ENCODE measurements around the gene MYL6B. TPM values are rescaled to one million over a fixed set of nuclear protein-coding genes. Genes with fewer than 3 reads are reported as not detected.

The MYL6B gene
- total RNA-seq, 2 donors from 2014 or later = 99.7 to 112 TPM

- H3K27ac Mint-ChIP-seq = no peak overlapping the region
- ATAC-seq = no peak
- no peaks in the 10 kb centered on the region for H3K9me3 Mint-ChIP-seq
- no peak for DNase-seq (ENCODE audit: low spot score in 2 of 2)
- H3K36me3 Mint-ChIP-seq = no peaks in the 10 kb centered on the region
Observed at GRCh38 chr12:56205445-56205844, 53.1 kb downstream of the MYL6B start.

GRCh38 chr12:56206452-56207166 is 54.2 kb downstream of the MYL6B start:
- DNase-seq (ENCODE audit: low spot score in 2 of 2) = peak in 1 of 2 donors; percentile 53
- H3K36me3 Mint-ChIP-seq = no peaks in the 10 kb centered on the region
- H3K9me3 Mint-ChIP-seq = no peaks in the 10 kb centered on the region
- peak; percentile 71 to 75 for ATAC-seq
- H3K27ac Mint-ChIP-seq = peak overlapping the region; percentile 32 to 52

Other genes starting within 250 kb of the MYL6B start
- gene PYM1, start 224.7 kb upstream of the MYL6B start, total RNA-seq = 10 to 100 TPM; 18.9 to 32.9 TPM
- 100 to 1,000 TPM; 386 to 441 TPM for gene DGKA, start 221.4 kb upstream of the MYL6B start, total RNA-seq
- 1 to 10 TPM; 1.2 to 5.6 TPM for gene PMEL, start 186.5 kb upstream of the MYL6B start, total RNA-seq
- gene CDK2, start 185.8 kb upstream of the MYL6B start, total RNA-seq = 100 to 1,000 TPM; 116 to 144 TPM
- 10 to 100 TPM; 43.1 to 51.8 TPM for gene RAB5B, start 178.5 kb upstream of the MYL6B start, total RNA-seq
- 10 to 100 TPM in 1 of 2 donors, 1 to 10 TPM in 1; 5.7 to 15.5 TPM for gene SUOX, start 155.3 kb upstream of the MYL6B start, total RNA-seq
- gene IKZF4, start 131.5 kb upstream of the MYL6B start, total RNA-seq = 10 to 100 TPM; 17.0 to 19.5 TPM
- gene RPS26, start 110.7 kb upstream of the MYL6B start, total RNA-seq = 10 to 100 TPM; 47.4 to 49.0 TPM
- gene ERBB3, start 72.4 kb upstream of the MYL6B start, total RNA-seq = under 1 TPM; 0.25 to 0.34 TPM
- gene PA2G4, start 48.0 kb upstream of the MYL6B start, total RNA-seq = 100 to 1,000 TPM; 224 to 356 TPM
- gene RPL41, start 36.0 kb upstream of the MYL6B start, total RNA-seq = 1,000 to 10,000 TPM; 5,050 to 5,339 TPM
- 10 to 100 TPM in 1 of 2 donors, 1 to 10 TPM in 1; 7.1 to 15.0 TPM for gene ZC3H10, start 34.3 kb upstream of the MYL6B start, total RNA-seq
- gene ESYT1, start 24.3 kb upstream of the MYL6B start, total RNA-seq = 100 to 1,000 TPM; 159 to 197 TPM
- gene MYL6, start 5.8 kb downstream of the MYL6B start, total RNA-seq = 1,000 to 10,000 TPM; 1,014 to 1,193 TPM
- 100 to 1,000 TPM; 101 to 123 TPM for gene SMARCC2, start 36.9 kb downstream of the MYL6B start, total RNA-seq
- 10 to 100 TPM; 33.4 to 39.0 TPM for gene RNF41, start 69.3 kb downstream of the MYL6B start, total RNA-seq
- 10 to 100 TPM; 60.7 to 90.5 TPM for gene NABP2, start 71.8 kb downstream of the MYL6B start, total RNA-seq
- 1 to 10 TPM in 1 of 2 donors, under 1 TPM in 1; 0.51 to 2.0 TPM for gene SLC39A5, start 77.5 kb downstream of the MYL6B start, total RNA-seq
- gene ANKRD52, start 105.8 kb downstream of the MYL6B start, total RNA-seq = 10 to 100 TPM; 26.4 to 35.8 TPM
- gene COQ10A, start 114.4 kb downstream of the MYL6B start, total RNA-seq = 1 to 10 TPM; 5.2 to 6.3 TPM
- gene CS, start 147.7 kb downstream of the MYL6B start, total RNA-seq = 100 to 1,000 TPM; 319 to 351 TPM
- gene CNPY2, start 163.4 kb downstream of the MYL6B start, total RNA-seq = 100 to 1,000 TPM in 1 of 2 donors, 10 to 100 TPM in 1; 58.2 to 112 TPM
- gene PAN2, start 181.4 kb downstream of the MYL6B start, total RNA-seq = 10 to 100 TPM; 54.0 to 71.4 TPM
- 10 to 100 TPM in 1 of 2 donors, 1 to 10 TPM in 1; 9.6 to 20.9 TPM for gene IL23A, start 186.3 kb downstream of the MYL6B start, total RNA-seq
- 100 to 1,000 TPM; 170 to 172 TPM for gene STAT2, start 207.5 kb downstream of the MYL6B start, total RNA-seq
- gene APOF, start 210.3 kb downstream of the MYL6B start, total RNA-seq = not detected

Data from activated naive CD4-positive, alpha-beta T cell treated with anti-CD3 and anti-CD28 coated beads, Interleukin-2, amount 50 U/mL, for 72 hours (primary cell).